Natural killer cell (primary cell): Measurements from ENCODE around the gene MMP15. TPM values are rescaled to one million over a fixed set of nuclear protein-coding genes. Genes with fewer than 3 reads are reported as not detected.

ENCODE experiments used
- ATAC-seq, 3 donors: fragments of 150-1000 bp in 2 of 3; fragments of 200-7000 bp in 1 of 3; cut with Tn5 transposase; 1 replicate in 1 of 3; 2 replicates in 2 of 3; pipeline ENCODE4 v1.10.0; 2021; ENCODE audit warnings: mild to moderate bottlenecking in 2 of 3, moderate library complexity in 2 of 3
- DNase-seq, 2 donors: peaks; one replicate each; pipeline versions ENCODE4 v3.0.0 to v3.0.0-alpha.2; 2013 to 2021; ENCODE audit warnings: mixed read lengths in 1 of 2
- H3K27ac ChIP-seq: one replicate; pipeline ENCODE4 v1.5.1; 2013; ENCODE audit warnings: mild to moderate bottlenecking, low read length
- H3K27me3 ChIP-seq: one replicate; pipeline ENCODE4 v1.6.1; 2013; ENCODE audit warnings: low read length; ENCODE audit not compliant: control insufficient read depth, insufficient read depth
- H3K36me3 ChIP-seq: one replicate; pipeline ENCODE4 v1.6.1; 2013; ENCODE audit warnings: low read length; ENCODE audit not compliant: control insufficient read depth, insufficient read depth
- H3K4me1 ChIP-seq: one replicate; pipeline ENCODE4 v1.6.1; 2013; ENCODE audit warnings: low read length; ENCODE audit not compliant: control insufficient read depth, insufficient read depth
- H3K4me3 ChIP-seq: one replicate; pipeline ENCODE4 v1.5.1; 2013; ENCODE audit warnings: low read length
- H3K9me3 ChIP-seq: one replicate; pipeline ENCODE4 v1.6.1; 2013; ENCODE audit warnings: low read length; ENCODE audit not compliant: control insufficient read depth, insufficient read depth
- H3K27ac Mint-ChIP-seq, 2 donors: one replicate each; pipeline ENCODE4 v1.8.0; 2022; ENCODE audit warnings: mild to moderate bottlenecking in 2 of 2, mixed read lengths in 2 of 2, moderate library complexity in 1 of 2
- H3K27me3 Mint-ChIP-seq, 2 donors: one replicate each; pipeline ENCODE4 v1.8.0; 2022; ENCODE audit warnings: low read depth in 2 of 2, mixed read lengths in 2 of 2
- H3K36me3 Mint-ChIP-seq: one replicate; pipeline ENCODE4 v1.8.0; 2022; ENCODE audit warnings: mixed read lengths
- H3K4me1 Mint-ChIP-seq, 2 donors: one replicate each; pipeline ENCODE4 v1.8.0; 2022; ENCODE audit warnings: mixed read lengths in 2 of 2
- H3K4me3 Mint-ChIP-seq: one replicate; pipeline ENCODE4 v1.8.0; 2022; ENCODE audit warnings: mild to moderate bottlenecking, moderate library complexity, mixed read lengths
- H3K9me3 Mint-ChIP-seq, 2 donors: one replicate each; pipeline ENCODE4 v1.8.0; 2022; ENCODE audit warnings: mixed read lengths in 2 of 2
- CTCF ChIP-seq: fragments of 200-600 bp; IDR thresholded peaks from one replicate; pipeline ENCODE4 v1.8.0; 2022; ENCODE audit warnings: antibody characterized with exemption
- WGBS: methylation state at CpG from one replicate; pipeline ENCODE4 v1.1.7; 2013; ENCODE audit warnings: missing lambda C conversion rate; ENCODE audit not compliant: insufficient coverage; 5-methylcytosine and 5-hydroxymethylcytosine counted together
- intact Hi-C: fragments of 100-400 bp; cut with micrococcal nuclease; formaldehyde crosslinking; loops from one replicate; pipeline ENCODE4 v1.14.2; 2022
- total RNA-seq, 4 donors: library from RNA; stranded (reverse); fragments of 120-200 nt in 1 of 4; gene quantifications; one replicate each; pipeline versions ENCODE4 v1.2.3 to v1.2.4, GENCODE V29; 2013 to 2022

Gene MMP15
- total RNA-seq, 3 donors from 2014 or later (not counting 1 experiment from before 2014, with no cell fraction given): 0.23 to 0.27 (median 0.24) TPM

- no peak overlapping the region for H3K4me3 Mint-ChIP-seq
- WGBS: 92% methylated on average over 12 of the region's 12 CpGs
- Histone ChIP-seq H3K27ac (no peak overlapping the region), H3K4me1 (no peaks in the 10 kb centered on the region), H3K4me3 (no peak overlapping the region), H3K9me3 (no peaks in the 10 kb centered on the region), H3K27me3 (no peaks in the 10 kb centered on the region), H3K36me3 (peaks cover 28% of the 10 kb centered on the region)
- no peak overlapping the region for H3K27ac Mint-ChIP-seq
- H3K36me3 Mint-ChIP-seq: no peaks in the 10 kb centered on the region
- ATAC-seq (no peak), DNase-seq (no peak)
- TF ChIP-seq CTCF: no peak
- intact Hi-C loops: no loop called here
- H3K27me3 Mint-ChIP-seq: no peaks in the 10 kb centered on the region
- no peaks in the 10 kb centered on the region for H3K9me3 Mint-ChIP-seq
- H3K4me1 Mint-ChIP-seq: peaks cover 0 to 9% of the 10 kb centered on the region in 2 donors
Observed at GRCh38 chr16:58016840-58017446, 8.6 kb upstream of the MMP15 start.

GRCh38 chr16:58018803-58019202, 6.8 kb upstream of the MMP15 start:
- H3K9me3 ChIP-seq: no peaks in the 10 kb centered on the region
- Mint-ChIP-seq H3K27ac (no peak overlapping the region), H3K36me3 (no peaks in the 10 kb centered on the region), H3K4me3 (no peak overlapping the region), H3K27me3 (no peaks in the 10 kb centered on the region), H3K9me3 (no peaks in the 10 kb centered on the region), H3K4me1 (peaks cover 0 to 9% of the 10 kb centered on the region in 2 donors)
- TF ChIP-seq CTCF: no peak
- ATAC-seq: no peak
- intact Hi-C loops: no loop called here
- no peak overlapping the region for H3K4me3 ChIP-seq
- no peaks in the 10 kb centered on the region for H3K27me3 ChIP-seq
- WGBS: 87% methylated on average over 7 of the region's 7 CpGs
- peaks cover 23% of the 10 kb centered on the region for H3K36me3 ChIP-seq
- no peak overlapping the region for H3K27ac ChIP-seq
- no peaks in the 10 kb centered on the region for H3K4me1 ChIP-seq
- no peak for DNase-seq

- ATAC-seq: no peak
- H3K9me3 Mint-ChIP-seq: no peaks in the 10 kb centered on the region
Observed at GRCh38 chr16:58019866-58020538, 5.6 kb upstream of the MMP15 start.

More at GRCh38 chr16:58019866-58020538, 5.6 kb upstream of the MMP15 start:
- intact Hi-C loops: loop anchor here (2.0 to 10.0 kb wide), 3 partner anchors 107 to 287 kb away; partner anchors contain the start of gene CSNK2A2
- DNase-seq: no peak
- peaks cover 23% of the 10 kb centered on the region for H3K36me3 ChIP-seq
- Mint-ChIP-seq H3K27ac (peak overlapping the region in 1 of 2 donors; percentile 37), H3K4me3 (no peak overlapping the region), H3K36me3 (no peaks in the 10 kb centered on the region), H3K27me3 (peaks cover 0 to 3% of the 10 kb centered on the region in 2 donors), H3K4me1 (peaks cover 0 to 15% of the 10 kb centered on the region in 2 donors)
- H3K27ac ChIP-seq: no peak overlapping the region
- TF ChIP-seq CTCF: no peak
- H3K9me3 ChIP-seq: no peaks in the 10 kb centered on the region
- WGBS: 86% methylated on average over 8 of the region's 8 CpGs
- H3K27me3 ChIP-seq: no peaks in the 10 kb centered on the region
- H3K4me1 ChIP-seq: peaks cover 10% of the 10 kb centered on the region
- no peak overlapping the region for H3K4me3 ChIP-seq
